Mucosa of stomach (tissue), 1 donor: ENCODE results near the gene PSMD3.
"Not testable (repeated sequence)": the region's sequence is repeated elsewhere in the genome, so short reads cannot be mapped to it uniquely, and the experiment has no call there.

Experiments
- H3K27me3 ChIP-seq: one replicate; pipeline ENCODE4 v1.7.0; 2013; ENCODE audit warnings: mild to moderate bottlenecking, low read length; ENCODE audit not compliant: control insufficient read depth, insufficient read depth
- H3K36me3 ChIP-seq: one replicate; pipeline ENCODE4 v1.7.0; 2013; ENCODE audit warnings: low read length; ENCODE audit not compliant: control insufficient read depth, insufficient read depth
- H3K4me1 ChIP-seq: one replicate; pipeline ENCODE4 v1.7.0; 2013; ENCODE audit warnings: mild to moderate bottlenecking, low read length; ENCODE audit not compliant: control insufficient read depth, insufficient read depth
- H3K4me3 ChIP-seq: one replicate; pipeline ENCODE4 v1.7.0; 2013; ENCODE audit warnings: low read length
- H3K9ac ChIP-seq: one replicate; pipeline ENCODE4 v1.7.0; 2013; ENCODE audit warnings: mild to moderate bottlenecking, low read length, moderate library complexity
- H3K9me3 ChIP-seq: one replicate; pipeline ENCODE4 v1.7.0; 2013; ENCODE audit warnings: mild to moderate bottlenecking, low read length, moderate library complexity; ENCODE audit not compliant: control insufficient read depth
- donor health status: Pancreatic carcinoma.

The PSMD3 gene

DNA sequence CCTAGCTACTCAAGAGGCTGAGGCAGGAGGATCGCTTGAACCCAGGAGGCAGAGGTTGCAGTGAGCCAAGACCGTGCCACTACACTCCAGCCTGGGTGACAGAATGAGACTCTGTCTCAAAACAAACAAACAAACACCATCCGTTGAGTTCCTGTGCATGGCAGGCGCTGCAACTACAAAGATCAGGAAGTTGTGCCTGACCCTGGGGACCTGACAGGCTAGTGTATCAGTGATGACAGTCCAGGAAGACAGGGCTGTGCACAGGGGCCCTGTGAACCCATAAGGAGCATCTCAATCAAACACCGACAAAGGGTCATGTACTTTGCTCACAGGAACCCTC lies 32.1 kb upstream of the PSMD3 start:
- H3K9me3 ChIP-seq, H3K27me3 ChIP-seq, H3K9ac ChIP-seq: not testable (repeated sequence)

DNA sequence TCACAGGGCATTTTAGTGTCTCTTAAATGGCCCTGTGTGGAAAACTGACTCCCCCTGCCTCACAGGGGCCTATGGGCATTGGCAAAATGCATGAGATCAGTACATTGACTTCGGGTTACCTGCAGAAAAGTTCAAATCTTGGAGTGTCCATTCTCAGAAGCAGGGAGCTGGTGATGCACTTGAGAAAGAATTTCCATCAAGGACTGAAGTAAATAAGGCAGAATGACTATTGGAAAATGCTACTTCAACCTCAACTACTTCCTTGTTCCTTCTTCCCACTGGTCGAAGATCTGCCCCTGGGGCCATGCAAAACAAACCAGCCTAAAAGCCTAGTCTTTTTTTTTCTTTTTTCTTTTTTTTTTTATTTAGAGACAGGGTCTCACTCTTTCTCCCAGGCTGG lies 31.6 kb upstream of the PSMD3 start:
- H3K9me3 ChIP-seq: no peaks in the 10 kb centered on the region
- H3K36me3 ChIP-seq: no peaks in the 10 kb centered on the region
- H3K4me3 ChIP-seq: no peak overlapping the region
- no peaks in the 10 kb centered on the region for H3K27me3 ChIP-seq
- no peak overlapping the region for H3K9ac ChIP-seq
- H3K4me1 ChIP-seq: peaks cover 20% of the 10 kb centered on the region

More for the DNA sequence above, 32.1 kb upstream of the PSMD3 start:
- H3K36me3 ChIP-seq, H3K4me3 ChIP-seq: not testable (repeated sequence)
- peaks cover 16% of the 10 kb centered on the region for H3K4me1 ChIP-seq

DNA sequence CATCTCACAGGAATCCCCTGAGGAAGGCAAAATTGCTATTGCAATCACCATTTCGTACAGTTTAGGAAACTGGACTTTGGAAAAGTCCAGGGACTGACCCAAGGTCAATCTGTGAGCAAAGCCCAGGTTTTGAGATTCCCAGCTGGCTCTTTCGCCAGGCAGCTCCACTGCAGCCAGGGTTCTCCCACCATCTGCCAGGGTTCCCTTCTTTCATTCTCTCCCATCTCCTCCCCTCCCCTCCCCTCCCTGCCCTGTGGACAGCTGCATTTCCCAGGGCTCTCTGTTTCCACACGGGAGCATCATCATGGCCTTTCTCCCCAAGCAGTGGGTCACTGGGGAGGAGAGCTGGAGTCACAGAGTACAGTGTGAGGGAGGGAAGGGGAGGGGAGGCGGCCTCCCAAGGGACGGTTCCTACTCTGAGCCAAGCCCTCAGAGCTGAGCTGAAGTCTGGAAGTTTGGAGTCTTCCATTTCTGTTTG lies 29.7 kb upstream of the PSMD3 start:
- Histone ChIP-seq H3K27me3 (no peaks in the 10 kb centered on the region), H3K9me3 (no peaks in the 10 kb centered on the region), H3K36me3 (no peaks in the 10 kb centered on the region), H3K4me1 (peaks cover 20% of the 10 kb centered on the region), H3K9ac (no peak overlapping the region), H3K4me3 (no peak overlapping the region)

DNA sequence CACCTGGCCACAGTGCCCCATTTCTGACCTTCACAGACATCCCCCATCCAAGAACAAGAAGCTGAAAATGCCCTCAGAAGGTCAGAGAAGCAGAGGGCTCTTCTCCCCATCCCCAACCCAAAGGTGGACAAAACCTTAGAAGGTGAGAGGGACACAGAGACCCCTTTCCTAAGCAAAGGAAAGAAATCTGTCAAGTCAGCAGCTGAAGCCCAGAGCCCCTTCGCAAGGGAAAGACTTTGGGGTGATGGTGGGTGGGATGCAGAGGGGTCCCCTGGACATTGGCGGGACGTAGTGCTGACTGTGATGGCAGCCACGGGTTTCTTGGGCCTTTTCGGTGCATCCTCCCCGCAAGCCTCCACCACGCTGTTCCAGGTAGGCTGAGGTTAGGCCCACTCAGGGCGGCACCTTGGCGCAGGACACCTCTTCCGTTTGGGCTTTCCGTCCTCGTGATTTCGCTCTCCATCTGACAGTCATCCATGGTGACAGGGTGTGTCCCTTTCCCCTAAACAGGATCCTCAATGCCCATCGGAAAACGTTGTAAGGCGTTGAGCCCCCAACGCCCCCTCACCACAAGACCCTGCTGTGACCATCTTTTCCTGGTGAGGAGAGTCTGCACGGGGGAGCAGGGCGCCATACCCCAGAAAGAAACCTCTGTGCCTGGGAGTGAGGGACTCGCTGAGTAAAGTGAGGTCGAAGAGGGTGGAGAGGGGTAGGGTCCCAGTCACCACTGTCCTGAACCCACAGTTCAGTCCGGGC lies 28.5 kb upstream of the PSMD3 start:
- H3K4me3 ChIP-seq: peak overlapping the region; percentile 46
- no peaks in the 10 kb centered on the region for H3K36me3 ChIP-seq
- H3K27me3 ChIP-seq: no peaks in the 10 kb centered on the region
- H3K9me3 ChIP-seq: no peaks in the 10 kb centered on the region
- H3K9ac ChIP-seq: peak overlapping the region; percentile 68
- H3K4me1 ChIP-seq: peaks cover 20% of the 10 kb centered on the region

DNA sequence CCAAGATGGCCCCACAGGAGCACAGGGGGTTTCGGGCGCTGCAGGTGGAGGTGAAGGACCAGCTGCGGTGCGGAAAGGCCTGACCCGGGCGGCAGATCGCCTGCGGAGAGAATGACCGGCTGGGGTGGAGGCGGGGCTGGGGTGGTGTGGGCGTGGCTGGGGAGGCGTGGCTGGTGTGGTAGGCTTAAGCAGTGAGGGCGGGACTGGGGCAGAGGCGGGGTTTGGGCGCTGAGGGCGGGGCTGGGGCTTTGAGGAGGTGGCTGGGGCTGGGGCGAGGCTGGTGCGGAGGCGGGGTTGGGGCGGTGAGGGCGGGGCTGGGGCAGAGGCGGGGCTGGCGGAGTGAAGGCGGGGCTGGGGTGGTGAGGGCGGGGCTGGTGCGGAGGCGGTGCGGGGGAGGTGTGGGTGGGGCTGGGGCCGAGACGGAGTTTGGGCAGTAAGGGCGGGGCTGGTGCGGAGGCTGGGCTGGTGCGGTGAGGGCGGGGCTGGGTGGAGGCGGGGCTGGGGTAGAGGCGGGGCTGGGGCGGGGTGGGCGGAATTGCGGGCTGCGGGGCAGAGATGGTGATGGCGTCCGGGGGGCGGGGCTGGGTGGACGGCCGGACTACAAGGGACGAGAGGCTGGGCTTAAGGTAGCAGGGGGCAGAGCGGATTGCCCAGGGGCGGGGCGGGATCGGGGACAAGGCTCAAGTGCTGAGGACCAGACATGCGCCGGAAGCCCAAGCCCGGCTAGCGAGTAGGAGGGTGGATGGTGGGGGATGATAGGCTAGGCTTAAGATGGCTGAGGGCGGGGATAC lies 27.7 kb upstream of the PSMD3 start:
- Histone ChIP-seq H3K36me3 (no peaks in the 10 kb centered on the region), H3K9me3 (no peaks in the 10 kb centered on the region), H3K4me3 (peak overlapping the region; percentile 46), H3K27me3 (no peaks in the 10 kb centered on the region), H3K9ac (peak overlapping the region; percentile 68), H3K4me1 (peaks cover 20% of the 10 kb centered on the region)

DNA sequence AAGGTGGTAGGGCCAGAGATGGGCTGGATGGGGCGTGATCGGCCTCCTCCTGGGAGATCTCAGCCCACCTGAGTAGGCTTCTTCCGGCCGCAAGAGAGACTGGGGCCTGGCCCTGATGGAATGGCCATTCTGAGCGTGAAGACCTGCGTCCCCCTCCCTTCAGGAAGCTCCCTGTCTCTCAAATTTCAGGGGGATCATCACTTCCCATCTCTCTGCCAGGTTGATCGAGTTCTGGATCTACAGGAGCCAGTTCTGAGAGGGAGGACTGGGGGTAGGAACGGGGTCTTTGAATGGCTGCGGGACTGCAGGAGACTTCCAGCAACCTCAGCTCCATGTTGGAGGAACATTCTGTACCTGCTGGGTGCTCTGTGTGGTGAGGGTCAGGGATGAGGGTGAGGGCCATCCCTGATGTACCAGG lies 27.1 kb upstream of the PSMD3 start:
- Histone ChIP-seq H3K36me3 (no peaks in the 10 kb centered on the region), H3K27me3 (no peaks in the 10 kb centered on the region), H3K4me1 (peaks cover 20% of the 10 kb centered on the region), H3K9ac (peak overlapping the region; percentile 51), H3K4me3 (no peak overlapping the region), H3K9me3 (no peaks in the 10 kb centered on the region)

DNA sequence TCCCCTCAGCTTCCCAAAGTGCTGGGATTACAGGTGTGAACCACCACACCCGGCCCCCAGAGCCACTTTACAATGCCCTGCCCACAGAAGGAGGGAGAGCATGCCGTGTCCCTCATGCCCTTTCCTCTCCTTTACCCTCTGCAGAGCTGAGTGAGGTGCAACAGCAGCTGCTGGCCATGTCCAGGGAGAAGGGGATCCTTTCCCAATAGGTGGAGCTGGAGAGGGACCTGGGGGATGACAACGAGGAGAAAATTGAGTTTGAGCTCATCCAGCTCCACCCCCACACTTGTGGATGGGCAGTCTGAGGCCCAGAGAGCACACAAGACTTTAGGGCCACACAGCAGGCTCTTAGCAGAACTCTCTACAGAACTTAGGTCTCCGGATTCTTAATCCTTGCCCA lies 25.7 kb upstream of the PSMD3 start:
- Histone ChIP-seq H3K4me1 (peaks cover 21% of the 10 kb centered on the region), H3K27me3 (no peaks in the 10 kb centered on the region), H3K36me3 (no peaks in the 10 kb centered on the region), H3K9me3 (no peaks in the 10 kb centered on the region), H3K9ac (no peak overlapping the region), H3K4me3 (no peak overlapping the region)

DNA sequence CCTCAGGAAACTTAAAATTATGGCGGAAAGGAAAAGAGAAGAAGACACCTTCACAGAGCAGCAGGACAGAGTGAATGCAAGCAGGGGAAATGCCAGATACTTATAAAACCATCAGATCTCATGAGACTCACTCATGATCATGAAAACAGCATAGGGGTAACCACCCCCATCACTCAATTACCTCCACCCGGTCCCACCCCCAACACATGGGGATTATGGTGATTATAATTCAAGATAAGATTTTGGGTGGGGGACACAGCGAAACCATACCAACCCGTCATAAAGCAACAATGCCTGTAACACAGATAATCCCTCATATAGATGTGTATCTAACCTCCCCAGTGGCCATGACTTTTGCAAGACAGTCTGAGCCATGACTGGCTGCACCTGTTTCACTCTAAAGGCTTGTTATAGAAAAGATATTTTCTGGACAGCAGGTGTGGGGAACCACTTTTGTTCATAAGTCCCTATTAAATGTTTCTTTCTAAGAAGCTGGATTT lies 24.8 kb upstream of the PSMD3 start:
- H3K36me3 ChIP-seq: no peaks in the 10 kb centered on the region
- no peaks in the 10 kb centered on the region for H3K9me3 ChIP-seq
- no peaks in the 10 kb centered on the region for H3K27me3 ChIP-seq
- peaks cover 28% of the 10 kb centered on the region for H3K4me1 ChIP-seq
- H3K4me3 ChIP-seq: no peak overlapping the region
- no peak overlapping the region for H3K9ac ChIP-seq

DNA sequence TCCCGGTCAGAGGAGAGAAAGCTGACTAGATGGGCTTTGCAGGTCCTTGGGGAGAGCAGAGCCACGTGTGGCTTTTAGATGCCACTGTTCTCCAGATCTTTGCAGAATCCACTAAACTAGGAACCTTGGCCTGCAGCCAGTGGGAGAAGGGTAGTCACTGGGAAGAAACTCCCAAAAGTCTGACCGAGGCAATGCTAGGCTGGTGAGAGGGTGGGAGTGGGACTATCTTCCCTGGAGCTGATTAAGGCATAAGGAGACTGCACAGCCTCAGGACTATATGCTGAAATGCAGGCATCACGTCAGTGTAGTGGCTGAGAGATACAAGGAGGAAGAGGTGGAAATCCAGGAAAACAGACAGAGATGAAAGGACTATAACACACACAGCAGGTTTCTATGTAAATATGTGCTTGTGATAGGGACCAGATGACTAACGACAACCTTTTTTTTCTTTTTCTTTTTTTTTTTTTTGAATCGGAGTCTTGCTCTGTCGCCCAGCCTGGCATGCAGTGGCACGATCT lies 20.0 kb upstream of the PSMD3 start:
- H3K9me3 ChIP-seq: no peaks in the 10 kb centered on the region
- peaks cover 3% of the 10 kb centered on the region for H3K27me3 ChIP-seq
- H3K9ac ChIP-seq: no peak overlapping the region
- peaks cover 24% of the 10 kb centered on the region for H3K4me1 ChIP-seq
- H3K4me3 ChIP-seq: no peak overlapping the region
- H3K36me3 ChIP-seq: no peaks in the 10 kb centered on the region

DNA sequence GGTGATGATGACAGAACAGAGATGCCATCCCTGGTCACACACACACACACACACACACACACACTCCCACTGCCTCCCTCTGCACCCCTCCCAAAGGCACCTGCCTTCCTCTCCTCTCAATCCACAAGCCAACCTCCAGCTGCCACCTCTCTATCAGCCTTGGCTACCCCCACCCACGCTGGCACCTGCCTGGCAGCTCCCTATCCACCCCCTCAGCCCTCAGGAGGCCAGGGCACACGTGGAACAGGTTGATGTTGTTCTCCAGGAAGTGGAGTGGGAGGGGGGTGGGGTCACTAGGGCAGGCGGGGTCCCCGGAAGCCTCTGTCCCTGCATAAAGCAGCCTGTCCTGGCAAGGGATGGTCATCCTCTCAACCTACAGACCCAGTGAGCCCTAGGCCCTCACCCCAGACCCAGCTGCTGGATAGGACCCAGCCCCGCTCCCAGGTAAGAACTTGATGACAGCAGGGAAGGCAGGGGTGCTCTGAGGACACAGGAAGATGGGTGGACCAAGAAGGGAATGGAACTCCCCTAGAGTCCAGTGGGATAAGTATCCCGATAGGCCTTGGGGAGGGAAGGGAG lies 17.9 kb upstream of the PSMD3 start, which contains the start of gene GSDMA:
GSDMA (plus strand) TSS at position 363 of the 579 bp plus-strand sequence. CDS start 2,684 bp downstream, outside the sequence.
- H3K27me3 ChIP-seq: peaks cover 5% of the 10 kb centered on the region
- H3K9ac ChIP-seq: no peak within 1 kb of the TSS
- H3K36me3 ChIP-seq: no peaks in the 10 kb centered on the region

DNA sequence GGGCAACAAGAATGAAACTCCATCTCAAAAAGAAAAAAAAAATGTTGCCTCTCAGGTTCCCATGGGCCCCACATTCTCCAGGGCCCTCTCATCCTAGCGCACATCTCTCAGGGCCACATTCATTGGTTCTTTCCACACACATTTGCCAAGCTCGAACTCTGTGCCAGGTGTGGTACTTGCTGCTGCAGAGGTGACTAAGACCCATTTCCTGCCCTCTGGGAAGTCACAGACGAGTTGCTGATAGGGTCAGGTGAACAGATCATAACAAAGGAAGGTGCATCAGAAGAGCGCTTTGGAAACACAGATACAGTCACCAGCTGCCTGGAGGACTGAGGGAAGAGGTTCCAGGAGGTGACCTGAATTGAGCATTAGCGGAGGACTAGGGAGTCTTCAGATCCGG lies 16.8 kb upstream of the PSMD3 start:
- Histone ChIP-seq H3K27me3 (peaks cover 5% of the 10 kb centered on the region), H3K9ac (no peak overlapping the region), H3K4me1 (peaks cover 24% of the 10 kb centered on the region), H3K4me3 (no peak overlapping the region), H3K9me3 (no peaks in the 10 kb centered on the region), H3K36me3 (no peaks in the 10 kb centered on the region)

More for the DNA sequence above, 17.9 kb upstream of the PSMD3 start, which contains the start of gene GSDMA:
- H3K4me1 ChIP-seq: peaks cover 24% of the 10 kb centered on the region
- no peaks in the 10 kb centered on the region for H3K9me3 ChIP-seq
- no peak within 1 kb of the TSS for H3K4me3 ChIP-seq
